GM12878 (cell line): ENCODE results near the gene ATG10. TPM values are rescaled to one million over a fixed set of nuclear protein-coding genes. Genes with fewer than 3 reads are reported as not detected.
A peak's percentile ranks its signal among the peaks of the same experiment; 100 is the strongest.

ENCODE experiments used
- ATAC-seq: fragments of 200-7000 bp; cut with Tn5 transposase; 3 replicates; pipeline ENCODE4 v1.9.1; 2020; ENCODE audit warnings: mild to moderate bottlenecking, moderate library complexity
- BruUV-seq: library from RNA; stranded (reverse); fragments of 400-500 nt; replicated peaks from 2 replicates; lab custom pipeline; 2021; lab: Mats Ljungman, UMichigan
- CTCF ChIA-PET: fragments of 300-600 bp; sonication (Branson Sonifier 250); formaldehyde crosslinking; extraction: SDS; loops from one replicate; lab custom pipeline; 2021; ENCODE audit warnings: inconsistent platforms; lab: Yijun Ruan, JAX
- POLR2A ChIA-PET: fragments of 350-600 bp; formaldehyde crosslinking; extraction: SDS; loops from one replicate; lab custom pipeline; 2021; ENCODE audit warnings: inconsistent platforms; lab: Charles Lee
- RAD21 ChIA-PET: fragments of 300-600 bp; sonication (Branson Sonifier 250); formaldehyde crosslinking; loops from one replicate; lab custom pipeline; 2023; ENCODE audit warnings: antibody characterized with exemption; ENCODE audit not compliant: unreplicated experiment; lab: Charles Lee
- SMC1A ChIA-PET: fragments of 300-600 bp; sonication (Branson Sonifier 250); formaldehyde crosslinking; loops from one replicate; lab custom pipeline; 2023; ENCODE audit not compliant: unreplicated experiment, uncharacterized antibody; lab: Charles Lee
- DNase-seq: peaks from one replicate; pipeline ENCODE4 v3.0.0-alpha.2; 2011; ENCODE audit warnings: low read depth, low spot score
- FAIRE-seq: peaks from 3 replicates; lab custom pipeline; 2011; peaks lifted over from hg19 to GRCh38; lab: Jason Lieb, UNC
- H2AFZ ChIP-seq: 2 replicates; pipeline ENCODE4 v1.6.0; 2011; ENCODE audit warnings: low read depth, low read length, control low read depth; ENCODE audit not compliant: control insufficient read depth
- H3K27ac ChIP-seq: 2 replicates; pipeline ENCODE4 v1.5.1; 2011; ENCODE audit warnings: control low read depth; ENCODE audit not compliant: control insufficient read depth, insufficient read depth
- H3K27me3 ChIP-seq, 2 experiments: replicated peaks in 1 of 2; 2 replicates each; pipeline versions ENCODE4 v1.6.0 to v1.6.1; 2011; ENCODE audit warnings: low read length in 1 of 2; ENCODE audit not compliant: control insufficient read depth in 2 of 2, insufficient read depth in 2 of 2
- H3K36me3 ChIP-seq, 2 experiments: 2 replicates each; pipeline ENCODE4 v1.5.1; 2011; ENCODE audit warnings: low read length in 1 of 2; ENCODE audit not compliant: control insufficient read depth in 2 of 2, insufficient read depth in 2 of 2
- H3K4me1 ChIP-seq: 2 replicates; pipeline ENCODE4 v1.6.1; 2011; ENCODE audit warnings: mild to moderate bottlenecking, low read length, moderate library complexity, mixed read lengths; ENCODE audit not compliant: control insufficient read depth, insufficient read depth
- H3K4me2 ChIP-seq: 2 replicates; pipeline ENCODE4 v1.6.0; 2011; ENCODE audit warnings: control low read depth; ENCODE audit not compliant: control insufficient read depth, insufficient read depth
- H3K4me3 ChIP-seq: fragments of 200-600 bp; sonication (generic); 2 replicates; pipeline ENCODE4 v1.5.1; 2016
- H3K79me2 ChIP-seq: 2 replicates; pipeline ENCODE4 v1.6.0; 2011; ENCODE audit warnings: low read length; ENCODE audit not compliant: control insufficient read depth, insufficient read depth
- H3K9ac ChIP-seq: 2 replicates; pipeline ENCODE4 v1.8.0; 2011; ENCODE audit warnings: low read length, control low read depth, mixed read lengths; ENCODE audit not compliant: control insufficient read depth, insufficient read depth
- H3K9me3 ChIP-seq: replicated peaks from 3 replicates; pipeline ENCODE4 v1.5.1; 2011; ENCODE audit warnings: mild to moderate bottlenecking, low read length; ENCODE audit not compliant: control insufficient read depth, insufficient read depth
- H4K20me1 ChIP-seq: 2 replicates; pipeline ENCODE4 v1.6.0; 2011; ENCODE audit not compliant: control insufficient read depth, insufficient read depth
- BHLHE40 ChIP-seq, 2 experiments: fragments of 450-650 bp in 1 of 2; IDR thresholded peaks; 2 replicates each; pipeline ENCODE4 v1.6.1; 2011 to 2017; ENCODE audit warnings: low read depth in 2 of 2, borderline replicate concordance in 1 of 2, improper control_type of control experiment in 1 of 2, low read length in 1 of 2, mild to moderate bottlenecking in 1 of 2
- RAD21 ChIP-seq: IDR thresholded peaks from 2 replicates; pipeline ENCODE4 v1.6.1; 2011; ENCODE audit warnings: mild to moderate bottlenecking, low read depth, low read length, moderate library complexity; ENCODE audit not compliant: insufficient read depth
- SIN3A ChIP-seq: IDR thresholded peaks from 2 replicates; pipeline ENCODE4 v1.6.1; 2012; ENCODE audit warnings: low read depth, low read length, improper control_type of control experiment
- WGBS: methylation state at CpG from one replicate; pipeline ENCODE4 v1.1.6; 2016; ENCODE audit warnings: low lambda C conversion rate; ENCODE audit not compliant: insufficient replicate concordance, insufficient coverage; ENCODE audit errors: missing lambda C conversion rate; 5-methylcytosine and 5-hydroxymethylcytosine counted together
- in situ Hi-C: fragments of 300-500 bp; cut with MboI; formaldehyde crosslinking; loops from 9 replicates; pipeline ENCODE4 v1.14.3; 2018; ENCODE audit warnings: mixed read lengths
- intact Hi-C: fragments of 100-400 bp; cut with micrococcal nuclease; formaldehyde crosslinking; loops from one replicate; pipeline ENCODE4 v1.14.2; 2022; ENCODE audit not compliant: unreplicated experiment
- polyA plus RNA-seq, 11 experiments: library from polyadenylated mRNA; depleted of rRNA in 4 of 11; unstranded in 6 of 11; stranded (reverse) in 5 of 11; fragments of >200 nt; fragmentation: Nextera tagmentation in 4 of 11; fragmentation: Illumina TruSeq in 1 of 11; extraction: Ambion mirVana in 4 of 11; extraction: Trizol in 1 of 11; gene quantifications; 1 replicate in 1 of 11; 2 replicates in 10 of 11; pipeline versions ENCODE4 v1.2.1 to v1.2.3, GENCODE V29; 2011 to 2016; ENCODE audit warnings: inconsistent platforms in 2 of 11, missing spikeins in 2 of 11, low read depth in 1 of 11
- total RNA-seq, 4 experiments: library from RNA; depleted of rRNA in 3 of 4; stranded (reverse); fragments of >200 nt in 3 of 4; fragmentation: Illumina TruSeq in 1 of 4; extraction: Trizol in 1 of 4; gene quantifications; 2 replicates each; pipeline versions ENCODE4 v1.2.1 to v1.2.3, GENCODE V29; 2013 to 2021

Gene ATG10
- total and polyA plus RNA-seq, 10 of the 15 experiments (the other 5 are each of a cell fraction or from before 2014, with no cell fraction given), result 3.8 to 14.4 (median 6.5) TPM

DNA sequence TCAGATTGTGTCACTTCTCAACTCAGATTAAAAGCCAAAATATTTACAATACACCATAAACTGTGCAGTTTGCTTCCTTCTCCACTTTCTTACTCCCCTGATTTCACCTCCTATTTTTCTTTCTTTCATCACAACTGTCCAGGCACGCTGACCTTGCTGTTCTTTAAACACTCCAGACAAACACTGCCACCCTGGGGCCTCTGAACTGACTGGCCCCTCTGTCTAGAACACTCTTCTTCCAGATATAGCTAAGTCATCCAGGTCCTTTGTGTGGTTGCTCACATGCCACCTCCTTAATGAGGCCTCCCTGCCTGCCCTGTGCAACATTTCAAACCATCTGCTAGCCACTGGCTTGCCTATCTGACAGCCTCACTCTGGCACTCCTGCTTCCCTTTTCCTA is 46.6 kb downstream of the ATG10 start:
- ATAC-seq, result peak; percentile 52
- H3K36me3 ChIP-seq, result no peaks in the 10 kb centered on the region
- 50% methylated on average over 1 of the region's 1 CpG for WGBS
- in situ Hi-C loops, result no loop called here
- POLR2A ChIA-PET, result no interaction called here
- H3K4me3 ChIP-seq, result no peak overlapping the region
- CTCF ChIA-PET, result no interaction called here
- RAD21 ChIA-PET, result no interaction called here
- H3K27me3 ChIP-seq, result no peaks in the 10 kb centered on the region
- no peaks in the 10 kb centered on the region for H3K4me1 ChIP-seq
- H3K9me3 ChIP-seq, result no peaks in the 10 kb centered on the region
- no peak overlapping the region for H3K27ac ChIP-seq
- no peaks in the 10 kb centered on the region for H3K79me2 ChIP-seq
- BruUV-seq, result no TSS peak
- DNase-seq, result no peak
- no peak overlapping the region for H3K4me2 ChIP-seq
- no peaks in the 10 kb centered on the region for H4K20me1 ChIP-seq
- H2AFZ ChIP-seq, result no peak overlapping the region
- intact Hi-C loops, result no loop called here
- no peak overlapping the region for H3K9ac ChIP-seq
- 0 out of 4 replicates have a peak, but pooled peaks of 1 of the 2 experiments have one; percentile 22 for TF ChIP-seq BHLHE40 (IDR thresholded peaks at IDR 0.05; ENCODE audit: borderline replicate concordance in 1 of 2, low read depth in 2 of 2, low read length in 1 of 2)
- TF ChIP-seq SIN3A, result no peak
- SMC1A ChIA-PET, result interaction anchor here (0.9 kb wide), 1 partner anchor 36 kb away, joined by 3 read pairs; no protein-coding TSS in a partner anchor
- peak; percentile 13 for FAIRE-seq

DNA sequence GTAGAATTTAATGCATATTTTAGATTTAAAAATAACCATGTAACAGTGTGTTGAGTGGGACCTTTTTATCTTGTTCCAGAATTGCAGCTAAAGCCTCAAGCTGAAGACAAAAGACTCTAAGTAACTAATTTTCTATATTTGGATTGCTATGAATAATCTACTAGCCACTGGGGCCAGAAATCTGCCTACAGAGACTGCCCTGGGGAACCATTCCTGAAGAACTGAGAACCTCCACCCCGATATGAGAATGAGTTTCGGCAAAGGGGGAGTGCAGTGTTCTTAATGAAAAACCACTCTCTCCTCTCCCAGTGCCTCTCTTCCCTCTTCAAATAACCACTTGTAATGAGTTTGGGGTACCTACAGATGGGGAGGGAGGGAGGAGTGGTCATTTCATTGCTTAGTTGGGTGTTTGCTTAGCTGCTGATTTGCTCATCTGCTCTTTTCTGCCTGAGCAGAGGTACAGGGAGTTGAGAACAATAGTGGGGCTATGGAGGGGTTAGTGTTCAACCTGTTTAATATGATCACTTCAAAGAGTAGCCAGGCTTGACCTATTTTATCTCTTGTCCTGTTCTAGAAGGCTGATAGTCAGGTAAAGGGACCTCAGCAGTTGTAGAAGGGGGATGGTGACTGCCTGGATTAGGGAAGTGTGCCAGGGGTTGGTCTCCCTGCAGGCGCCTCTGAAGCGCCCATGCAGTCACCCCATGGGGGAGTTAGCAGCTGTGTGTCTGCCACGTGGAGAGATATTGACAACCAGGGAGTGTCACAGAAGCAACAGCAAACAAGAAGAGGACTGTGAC is 47.7 kb downstream of the ATG10 start:
- no peaks in the 10 kb centered on the region for H4K20me1 ChIP-seq
- in situ Hi-C loops, result no loop called here
- 71% methylated on average over 5 of the region's 5 CpGs for WGBS

More for the DNA sequence above, 47.7 kb downstream of the ATG10 start:
- no peaks in the 10 kb centered on the region for H3K36me3 ChIP-seq
- no peak overlapping the region for H3K4me3 ChIP-seq
- H3K27ac ChIP-seq, result no peak overlapping the region
- CTCF ChIA-PET, result no interaction called here
- SMC1A ChIA-PET, result no interaction called here
- DNase-seq, result no peak
- H3K9me3 ChIP-seq, result no peaks in the 10 kb centered on the region
- H3K4me2 ChIP-seq, result no peak overlapping the region
- no TSS peak for BruUV-seq
- no peak overlapping the region for H3K9ac ChIP-seq
- no peaks in the 10 kb centered on the region for H3K79me2 ChIP-seq
- no peak for FAIRE-seq
- no peak for TF ChIP-seq RAD21
- H3K4me1 ChIP-seq, result no peaks in the 10 kb centered on the region
- intact Hi-C loops, result no loop called here
- peak; percentile 28; the same call in 1 of the 3 replicates for ATAC-seq
- POLR2A ChIA-PET, result no interaction called here
- no peak overlapping the region for H2AFZ ChIP-seq
- RAD21 ChIA-PET, result interaction anchor here (1.0 kb wide), 1 partner anchor 145 kb away, joined by 3 read pairs; no protein-coding TSS in a partner anchor
- H3K27me3 ChIP-seq, result no peaks in the 10 kb centered on the region
